ENCODE data around the gene KLK13.

KLK13 gene

DNA sequence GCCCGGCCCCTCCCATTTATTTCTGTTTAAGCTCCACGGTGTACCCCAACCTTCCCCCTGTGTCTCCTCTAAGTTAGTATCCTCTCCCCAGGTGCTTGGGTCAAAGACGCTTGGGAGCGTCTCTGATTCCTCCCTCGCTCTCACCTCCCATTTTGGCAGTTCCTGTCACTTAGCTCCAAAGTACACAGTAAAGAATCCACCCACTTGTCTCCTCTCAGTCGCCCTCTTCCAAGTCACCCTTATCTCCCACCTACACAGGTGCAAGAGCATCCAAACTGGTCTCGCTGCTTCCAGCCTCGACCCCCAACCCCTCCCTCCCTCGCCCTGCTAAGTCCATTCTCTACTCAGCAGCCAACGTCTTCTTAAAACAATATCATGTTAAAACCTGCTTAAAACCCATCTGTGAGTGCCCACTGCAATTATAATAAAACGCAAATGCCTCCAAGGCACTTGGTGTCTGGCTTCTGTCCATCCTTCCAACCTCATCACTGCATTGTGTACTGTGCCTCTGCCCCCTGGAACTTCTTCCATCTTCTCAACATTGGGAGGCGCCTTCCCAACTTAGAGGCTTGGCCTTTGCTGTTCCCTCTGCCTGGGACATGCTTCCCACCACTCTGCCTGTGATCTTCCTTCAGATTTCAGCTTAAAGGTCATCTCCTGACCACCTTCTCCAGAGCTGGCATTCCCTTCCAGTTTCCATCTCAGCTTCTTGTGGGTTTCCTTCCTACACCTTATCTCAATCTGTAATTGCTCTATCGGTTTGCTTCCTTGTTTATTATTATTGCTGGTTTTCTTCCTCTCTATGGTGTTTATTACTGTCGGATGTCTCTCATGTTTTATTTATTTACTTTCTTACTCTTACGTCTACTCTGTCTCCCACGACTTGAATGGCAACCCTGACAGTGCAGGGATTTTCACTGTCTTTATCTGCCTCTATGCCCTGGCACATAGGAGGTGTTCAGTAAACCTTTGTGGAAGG, 27.3 kb upstream of the KLK13 start:
- no peak for DNase-seq

DNA sequence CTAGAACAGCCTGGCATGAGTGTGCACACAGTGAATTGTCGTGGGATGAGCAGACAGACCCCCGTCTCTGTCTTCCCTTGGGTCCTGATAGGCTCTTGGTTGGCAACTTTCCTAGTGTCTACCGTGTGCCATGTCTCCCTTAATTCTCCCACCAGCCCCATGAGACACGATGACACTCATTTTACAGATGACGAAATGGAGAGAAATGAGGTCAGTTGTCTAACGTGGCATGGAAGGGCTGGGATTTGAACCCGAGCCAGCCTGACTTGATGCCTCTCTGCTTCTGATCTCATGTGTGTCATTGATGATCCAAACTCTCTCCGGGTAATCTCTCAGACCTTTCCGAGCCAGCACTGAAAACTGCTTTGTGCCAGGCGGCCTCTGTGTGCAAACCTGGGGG, 26.2 kb upstream of the KLK13 start:
- no peak for DNase-seq

DNA sequence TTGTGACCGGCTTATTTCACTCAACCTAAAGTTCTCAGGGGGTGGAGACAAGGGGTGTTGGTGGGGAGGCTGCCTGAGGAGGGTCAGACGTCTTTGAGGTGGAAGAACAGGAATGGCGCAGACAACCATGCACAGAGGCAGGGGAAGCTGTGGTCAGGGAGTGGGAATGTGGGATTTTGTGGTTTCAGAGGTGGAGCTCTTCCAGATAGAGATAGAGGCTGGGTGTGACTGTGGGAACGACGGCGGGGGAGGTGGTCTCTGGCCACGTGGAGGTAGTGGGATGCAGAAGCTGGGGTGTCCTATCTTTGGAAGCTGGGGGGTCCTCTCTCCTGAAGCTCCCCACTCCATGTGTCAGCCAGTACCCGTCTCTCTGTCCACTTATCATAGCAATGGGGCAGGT, 25.6 kb upstream of the KLK13 start:
- DNase-seq = no peak

DNA sequence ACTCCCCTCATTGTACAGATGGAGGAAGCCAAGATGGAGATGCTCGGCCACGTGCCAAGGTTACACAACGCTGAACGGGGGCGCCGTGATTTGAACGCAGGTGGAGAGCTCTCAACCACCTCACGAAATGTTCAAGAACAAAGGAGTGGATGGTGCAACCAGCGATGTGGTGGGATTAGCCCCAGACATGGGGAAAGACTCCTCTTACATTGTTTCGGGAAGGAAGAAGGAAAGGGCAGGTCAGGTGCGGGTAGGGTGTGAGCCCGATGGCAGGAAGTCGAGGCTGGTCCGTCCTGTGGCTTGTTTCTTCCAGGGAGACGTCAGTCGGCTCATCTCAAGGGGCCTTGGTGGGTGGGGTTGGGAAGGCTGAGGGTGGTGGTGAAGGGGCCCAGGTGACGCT, 24.9 kb upstream of the KLK13 start:
- no peak for DNase-seq

DNA sequence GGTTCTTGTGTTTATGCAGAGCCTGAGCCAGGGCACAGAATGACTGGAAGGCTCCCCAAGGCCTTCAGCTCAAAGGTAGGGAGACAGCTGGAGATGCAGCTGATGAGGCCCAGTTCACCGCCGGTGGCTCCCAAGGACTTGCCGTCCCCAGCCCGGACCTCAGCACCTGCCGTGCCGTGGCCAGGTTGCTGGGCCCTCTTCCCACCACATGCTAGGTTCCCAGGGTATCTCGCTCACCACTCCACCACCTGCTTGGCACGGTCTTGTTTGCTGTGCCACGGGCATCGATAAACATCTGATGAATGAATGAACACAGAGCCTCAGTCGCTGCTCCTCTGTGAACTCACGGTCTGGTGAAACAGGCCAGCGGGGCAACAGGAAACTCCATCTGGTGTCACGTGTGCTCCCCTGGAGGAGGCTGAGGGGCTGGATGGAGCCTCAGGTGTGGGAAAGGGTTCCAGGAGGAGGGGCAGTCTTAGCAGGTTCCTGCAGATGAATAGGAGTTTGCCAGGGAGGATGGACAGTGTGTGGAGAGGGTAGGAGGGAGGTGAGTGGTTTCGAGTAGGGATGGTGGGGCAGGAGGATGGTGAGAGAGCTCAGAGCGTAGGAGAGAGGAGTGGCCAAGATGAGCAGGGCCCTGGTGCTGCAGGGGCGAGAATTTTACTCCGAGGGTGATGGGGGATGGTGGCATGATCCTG, 21.4 kb upstream of the KLK13 start:
- no peak for DNase-seq

DNA sequence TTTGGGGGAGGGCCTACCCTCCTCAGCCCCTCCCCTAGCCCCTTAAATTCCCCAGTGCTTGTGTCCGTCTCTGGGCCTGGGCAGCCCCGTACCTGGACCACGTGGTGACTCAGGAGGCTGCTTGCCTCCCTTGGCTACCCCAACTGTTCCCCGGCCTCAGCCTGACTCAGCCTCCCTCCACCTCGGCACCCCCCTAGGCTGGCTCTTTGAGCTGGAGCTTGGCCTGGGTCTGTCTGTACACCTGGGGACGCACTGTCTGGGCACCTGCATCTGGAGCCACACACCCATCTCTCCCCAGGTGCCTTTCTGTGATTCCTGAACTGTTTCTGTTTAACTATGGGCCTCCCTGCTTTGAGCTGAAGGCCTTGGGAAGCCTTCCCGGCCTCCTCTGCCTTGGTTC, 19.6 kb upstream of the KLK13 start:
- no peak for DNase-seq

DNA sequence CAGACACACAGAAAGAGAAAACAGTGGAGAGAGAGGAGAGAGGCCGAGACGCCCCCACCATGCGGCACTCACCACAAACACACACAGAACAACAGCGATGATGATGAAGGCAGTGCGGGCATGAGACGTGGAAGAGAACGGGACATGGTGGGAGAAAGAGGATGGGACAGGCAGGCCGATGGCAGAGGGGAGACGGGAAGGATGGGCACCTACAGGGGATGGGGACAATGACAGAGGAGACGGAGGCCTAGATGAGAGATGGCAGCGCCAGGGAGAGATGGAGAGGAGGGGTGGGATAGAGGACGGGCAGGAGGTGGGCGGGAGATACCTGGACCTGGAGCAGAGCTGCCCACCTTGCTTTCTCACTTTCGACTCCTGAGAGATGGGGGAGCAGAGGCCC, 18.9 kb upstream of the KLK13 start:
- DNase-seq = no peak

DNA sequence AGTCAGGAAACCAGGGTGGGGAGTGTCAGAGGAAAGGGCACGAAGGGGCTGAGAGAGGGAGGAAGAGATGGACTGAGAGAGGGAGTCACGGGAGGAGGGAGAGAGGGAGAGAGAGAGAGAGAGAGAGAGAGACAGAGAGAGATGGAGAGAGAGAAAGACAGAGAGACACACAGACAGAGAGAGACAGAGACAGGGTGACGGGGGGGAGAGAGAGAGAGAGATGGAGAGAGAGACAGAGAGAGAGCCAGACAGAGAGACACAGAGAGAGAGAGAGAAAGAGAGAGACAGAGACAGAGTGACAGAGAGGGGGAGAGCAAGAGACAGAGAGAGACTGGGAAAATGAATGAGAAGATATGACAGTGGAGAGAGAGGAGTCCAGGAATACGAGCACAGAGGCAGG, 18.3 kb upstream of the KLK13 start:
- DNase-seq = no peak

DNA sequence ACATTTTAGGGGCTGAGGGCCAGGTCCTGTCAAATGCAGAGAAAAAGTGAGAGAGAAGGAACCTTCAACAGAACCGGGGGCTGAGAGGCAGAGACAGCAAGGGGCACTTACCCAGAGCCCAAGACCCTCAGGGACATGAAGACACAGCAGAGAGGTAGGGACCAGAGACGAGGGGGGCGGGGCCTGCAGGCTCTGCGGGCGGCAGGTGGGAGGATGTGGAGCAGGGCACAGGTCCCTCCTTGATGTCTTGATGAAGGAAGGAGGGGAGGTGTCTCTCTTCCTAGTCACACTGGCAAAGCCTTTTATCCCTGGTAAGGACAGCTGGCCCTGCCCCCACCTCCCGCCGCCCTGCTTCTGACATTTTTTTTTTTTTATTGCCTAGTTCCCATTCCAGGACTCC, 17.7 kb upstream of the KLK13 start, which contains the start of gene KLK14:
Gene KLK14, minus strand, starts transcription at position 277 of the 400 bp plus-strand sequence. Its CDS starts 273 bp downstream, at position 4.
- no peak for DNase-seq

DNA sequence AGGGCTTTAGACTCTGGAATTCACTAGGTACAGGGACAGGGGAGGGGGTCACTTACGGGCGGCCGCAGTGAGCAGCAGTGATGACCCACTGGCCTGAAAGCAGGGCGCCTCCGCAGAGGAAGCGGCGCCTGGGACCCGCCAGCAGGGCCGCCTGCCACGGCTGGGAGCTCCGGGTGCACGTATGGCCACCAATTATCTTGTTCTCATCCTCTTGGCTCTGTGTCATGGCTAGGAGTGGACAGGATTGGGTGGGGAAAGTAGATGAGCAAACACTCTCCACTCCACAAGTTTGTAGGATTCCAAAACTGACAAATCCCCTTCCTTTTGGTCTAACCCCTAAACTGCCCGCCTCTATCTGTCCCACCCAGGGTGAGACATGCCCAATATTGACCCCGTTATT, 16.6 kb upstream of the KLK13 start:
- no peak for DNase-seq

DNA sequence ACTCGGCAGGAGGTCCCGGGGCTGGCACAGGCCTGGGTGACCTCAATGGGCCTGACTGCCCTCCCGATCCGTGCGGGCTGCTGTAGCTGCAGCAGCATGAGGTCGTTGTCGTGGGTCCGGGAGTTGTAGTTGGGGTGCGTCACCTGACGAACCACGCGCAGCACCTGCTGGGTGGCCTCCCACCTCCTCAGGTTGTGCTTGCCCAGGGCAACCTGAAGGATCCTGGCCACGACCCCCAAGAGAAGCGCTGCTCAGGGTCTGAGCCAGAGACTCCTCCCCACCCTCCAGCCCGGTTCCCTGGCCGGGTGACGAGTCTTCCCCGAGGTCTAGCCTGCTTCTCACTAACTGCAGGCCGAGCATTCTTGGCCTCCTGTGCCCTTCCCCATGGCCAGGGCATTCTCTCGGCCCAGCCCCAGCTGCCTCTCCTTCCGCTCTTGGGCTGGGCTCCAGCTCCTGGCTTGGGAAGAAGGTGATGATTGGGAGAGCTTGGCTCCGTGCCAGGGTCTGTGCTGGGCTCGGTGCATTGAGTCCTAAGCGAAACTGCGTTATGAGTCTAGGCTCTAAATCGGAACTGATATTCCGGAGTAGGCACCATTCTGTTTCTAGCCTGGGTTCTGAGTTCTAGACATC, 14.7 kb upstream of the KLK13 start:
- DNase-seq = peak in 1 of 14 donors; percentile 1

DNA sequence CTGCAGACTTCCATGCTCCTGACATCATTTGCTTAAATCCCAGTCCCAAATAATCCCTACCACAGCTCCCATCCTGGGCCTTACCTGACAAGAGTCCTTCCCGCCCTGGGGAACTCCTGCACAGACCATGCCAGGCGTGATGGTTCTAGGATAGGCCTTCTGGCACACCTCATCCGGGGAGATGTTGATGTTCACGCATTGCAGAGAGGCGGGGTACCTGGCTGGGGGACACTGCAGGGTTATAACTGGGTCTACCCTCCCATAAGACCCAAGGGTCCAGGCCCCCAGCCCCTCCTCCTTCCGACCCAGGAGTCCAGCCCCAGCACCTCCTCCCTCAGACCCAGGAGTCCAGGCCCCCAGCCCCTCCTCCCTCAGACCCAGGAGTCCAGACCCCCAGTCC, 13.8 kb upstream of the KLK13 start:
- DNase-seq = no peak

DNA sequence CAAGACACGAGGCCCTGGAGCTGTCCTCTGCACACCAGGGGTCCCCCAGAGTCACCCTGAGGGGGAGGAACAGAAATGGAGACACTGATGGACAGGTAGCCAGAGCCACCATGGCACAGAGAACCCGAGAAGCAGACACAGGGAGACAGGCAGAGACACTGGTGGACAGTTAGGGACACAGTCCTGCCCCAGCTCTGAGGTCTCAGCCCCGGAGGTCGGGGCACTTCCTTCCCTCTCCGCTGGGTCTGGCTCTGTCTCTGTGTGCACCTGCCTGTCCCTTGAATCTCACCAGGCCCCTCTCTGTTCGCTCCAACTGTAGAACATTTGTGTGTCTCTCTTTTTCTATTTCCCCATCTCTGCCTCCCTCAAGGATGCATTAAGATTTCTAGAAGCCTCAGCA, 13.2 kb upstream of the KLK13 start:
- no peak for DNase-seq

DNA sequence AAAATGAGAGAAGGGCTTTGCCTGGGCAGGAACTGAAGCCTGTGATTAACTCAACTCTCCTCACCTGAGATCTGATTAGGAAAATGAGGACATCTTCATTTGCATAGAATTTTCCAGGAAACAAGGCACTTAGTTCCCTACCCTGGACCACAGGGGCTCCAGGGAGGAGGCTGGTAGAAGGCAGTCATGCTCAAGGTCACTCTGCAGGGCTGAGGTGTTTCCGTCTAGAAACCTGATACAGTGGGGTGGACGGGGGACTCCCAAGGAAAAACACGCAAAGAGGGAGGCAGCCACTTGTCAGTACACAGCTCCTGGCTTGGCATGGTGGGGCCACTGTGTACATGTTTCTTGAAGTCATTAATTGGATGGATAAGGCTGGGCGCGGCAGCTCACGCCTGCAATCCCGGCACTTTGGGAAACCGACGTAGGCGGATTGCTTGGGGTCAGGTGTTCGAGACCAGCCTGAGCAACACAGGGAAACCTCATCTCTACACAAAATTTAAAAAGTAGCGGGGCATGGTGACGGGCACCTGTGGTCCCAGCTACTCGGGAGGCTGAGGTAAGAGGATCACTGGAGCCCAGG, 11.8 kb upstream of the KLK13 start:
- no peak for DNase-seq

DNA sequence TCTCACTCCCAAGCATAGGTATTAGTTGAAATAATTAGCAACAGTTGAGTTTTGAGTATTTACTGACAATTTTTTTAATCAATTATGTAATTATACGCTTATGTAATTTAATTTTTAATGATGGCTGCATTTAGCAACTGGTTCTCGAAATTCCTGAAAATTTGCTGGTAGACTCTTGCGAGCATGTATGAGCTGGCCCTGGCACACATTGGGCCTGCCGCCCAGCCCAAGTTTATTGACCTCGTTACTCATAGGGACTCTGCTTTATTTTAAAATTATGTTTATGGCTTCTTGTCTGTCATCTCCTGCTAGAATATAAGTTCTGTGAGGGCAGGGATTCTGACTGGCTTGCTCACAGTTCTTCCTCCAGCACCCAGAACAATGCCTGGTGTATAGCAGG, 11.1 kb upstream of the KLK13 start:
- no peak for DNase-seq

DNA sequence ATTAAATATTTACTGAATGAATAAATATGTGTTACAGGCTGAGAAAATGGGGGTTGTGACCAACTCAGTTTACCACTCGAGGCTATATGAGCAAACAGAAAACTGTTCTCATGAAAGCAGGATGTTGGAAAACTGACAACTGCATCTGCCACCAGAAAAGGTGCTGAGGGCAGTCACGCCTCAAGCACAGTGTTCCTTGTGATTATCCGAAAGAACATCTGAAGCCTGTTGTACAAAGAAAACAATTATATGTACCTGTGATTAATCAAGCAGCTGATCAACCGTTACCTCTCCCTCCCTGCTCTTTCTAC, 6.2 kb upstream of the KLK13 start:
- DNase-seq = no peak

DNA sequence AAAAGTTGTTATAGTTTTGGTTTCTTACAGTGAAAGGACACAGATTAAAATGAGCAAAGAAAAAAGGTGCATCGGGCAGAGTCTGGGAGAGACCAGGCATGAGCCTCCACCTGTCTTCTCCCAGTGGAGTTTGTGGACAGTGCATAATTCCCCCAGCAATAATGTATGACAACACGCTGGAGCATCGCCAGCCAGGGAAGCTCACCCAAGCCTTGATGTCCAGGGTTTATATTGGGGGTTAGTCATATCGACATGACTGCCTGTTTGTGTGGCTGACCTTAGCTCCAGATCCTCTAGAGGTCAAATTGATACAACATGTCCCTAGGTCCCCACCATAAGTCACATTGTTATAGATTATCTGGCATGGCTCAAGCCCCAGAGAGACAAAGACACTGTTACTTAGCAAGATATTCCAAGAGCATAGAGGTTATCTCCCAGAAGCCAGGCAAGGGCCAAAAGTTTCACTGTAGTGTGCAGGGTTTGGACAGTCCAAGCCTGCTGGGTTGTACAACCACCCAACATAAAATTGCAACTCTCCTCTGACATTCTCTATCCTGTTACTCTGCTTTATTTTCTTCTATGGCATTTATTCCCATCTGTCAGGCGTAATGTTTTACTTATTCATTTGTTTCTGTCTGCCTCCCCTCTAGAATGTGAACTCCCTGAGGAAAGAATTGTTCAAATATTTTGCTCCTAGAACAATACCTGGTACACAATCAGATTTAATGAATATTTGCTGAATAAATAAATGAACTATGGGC, 5.6 kb upstream of the KLK13 start:
- no peak for DNase-seq

DNA sequence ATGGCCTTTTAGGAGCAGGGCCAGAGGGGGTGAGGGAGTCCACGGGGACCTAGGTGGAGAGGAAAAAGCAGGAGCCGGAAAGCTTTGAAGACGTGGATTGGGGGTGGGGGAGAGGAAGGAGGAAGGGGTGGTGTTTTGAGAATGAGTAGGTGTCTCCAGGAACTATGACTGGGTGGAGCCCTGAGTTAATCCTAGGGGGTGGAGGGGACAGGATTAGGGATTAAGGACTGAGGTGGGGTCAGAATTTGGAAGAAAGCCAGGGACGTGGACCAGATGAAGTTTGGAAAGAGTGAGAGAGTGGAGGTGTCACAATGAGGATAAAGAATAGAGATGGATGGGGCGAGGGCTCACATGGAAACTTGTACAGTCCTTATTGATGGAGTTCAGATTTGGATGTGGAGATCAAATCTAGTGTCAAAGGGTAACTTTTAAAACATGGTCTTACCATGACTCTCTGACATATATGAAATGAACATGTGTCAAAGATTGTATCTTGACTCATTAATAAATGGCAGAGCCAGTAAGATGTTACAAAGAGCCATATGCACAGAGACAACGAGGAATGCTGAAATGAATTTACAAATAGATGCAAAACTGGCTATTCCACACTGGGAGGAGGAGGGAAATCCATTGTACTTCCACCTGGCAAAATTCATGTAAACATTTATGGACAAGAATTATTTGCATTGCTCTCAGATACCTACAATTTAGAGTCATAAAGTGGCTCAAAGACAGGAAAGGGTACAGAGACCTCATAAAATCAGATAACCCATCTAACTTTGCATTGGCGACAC, 1.7 kb upstream of the KLK13 start:
- DNase-seq = no peak

DNA sequence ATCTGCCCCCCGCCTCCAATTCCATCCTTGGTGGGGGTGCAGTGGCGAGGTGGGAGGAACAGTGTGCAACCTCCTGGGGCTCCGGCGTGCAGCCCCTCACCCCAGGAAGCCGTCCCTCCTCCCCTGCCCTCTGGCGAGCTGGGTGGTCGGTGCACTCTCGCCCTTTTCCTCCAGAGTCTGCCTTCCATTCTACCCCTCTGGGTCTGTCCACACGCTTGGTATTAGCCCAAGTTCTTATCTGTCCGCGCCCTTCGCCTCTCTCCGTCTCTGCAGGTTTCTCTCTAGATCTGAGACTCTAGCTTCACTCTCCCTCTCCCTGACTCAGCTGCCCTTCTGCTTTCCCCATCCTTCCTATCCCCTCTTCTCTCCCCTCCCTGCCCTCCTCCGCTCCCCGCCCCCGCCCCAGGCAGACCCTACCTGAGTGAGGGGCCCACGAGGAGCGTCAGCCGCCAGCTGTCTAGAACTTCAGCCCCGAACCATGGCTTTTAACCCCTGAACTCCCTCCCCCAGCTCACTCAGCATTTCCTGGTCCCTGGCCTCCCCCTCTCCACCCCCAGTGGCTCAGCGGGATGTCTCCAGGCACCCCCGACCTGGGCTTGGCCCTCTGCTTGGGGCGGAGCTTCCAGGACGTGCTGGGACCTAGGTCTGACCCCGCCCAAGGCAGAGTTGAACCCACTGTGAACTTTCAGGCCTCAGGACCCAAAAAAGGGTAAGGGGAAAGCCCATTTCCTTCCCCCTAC, 499 bp upstream of the KLK13 start:
- no peak for DNase-seq

DNA sequence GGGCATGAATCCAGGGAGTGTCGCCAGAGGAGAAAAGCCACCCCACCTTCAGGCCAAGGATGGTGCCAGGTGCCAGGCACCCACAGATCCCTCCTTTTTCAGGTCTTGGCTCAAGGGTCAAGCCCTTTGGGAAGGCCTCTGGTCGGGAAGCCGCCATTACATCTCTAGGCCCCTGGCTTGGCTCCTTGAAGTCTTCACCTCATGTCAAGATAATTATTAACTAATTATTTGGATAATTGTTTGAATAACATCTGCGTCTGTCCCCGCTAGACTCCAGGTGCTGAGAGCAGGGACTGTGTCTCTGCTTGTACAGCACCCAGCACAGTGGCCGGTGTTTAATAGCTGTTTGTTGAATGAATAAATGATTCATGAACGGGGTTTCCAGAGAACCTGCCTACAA, 1.2 kb downstream of the KLK13 start:
- DNase-seq = no peak

DNA sequence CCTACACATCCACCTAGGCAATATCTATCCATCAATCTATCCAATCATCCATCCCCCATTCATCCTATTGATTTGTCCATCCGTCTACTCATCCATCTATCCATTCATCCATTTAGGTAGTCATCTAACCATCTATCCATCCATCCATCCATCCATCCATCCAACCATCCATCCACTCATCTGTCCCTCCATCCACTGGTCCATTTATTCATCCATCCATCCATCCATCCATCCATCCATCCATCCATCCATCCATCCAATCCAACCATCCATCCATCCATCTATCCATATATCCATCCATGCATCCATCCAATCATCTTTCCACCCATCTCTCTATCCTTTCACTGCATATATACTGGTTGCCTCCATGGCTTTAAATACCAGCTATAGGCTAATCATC, 3.9 kb downstream of the KLK13 start:
- no peak for DNase-seq
